NCI-H2196 (cell line): ENCODE results near the gene ESRRB.
A peak's percentile ranks its signal among the peaks of the same experiment; 100 is the strongest.

Experiments used
- DNase-seq: peaks from one replicate; lab custom pipeline; 2025; ENCODE audit not compliant: unreplicated experiment; lab: John Stamatoyannopoulos, UW

Gene ESRRB

GRCh38 chr14:76439237-76439775 is 63.4 kb downstream of the ESRRB start:
- DNase-seq: no peak

DNA sequence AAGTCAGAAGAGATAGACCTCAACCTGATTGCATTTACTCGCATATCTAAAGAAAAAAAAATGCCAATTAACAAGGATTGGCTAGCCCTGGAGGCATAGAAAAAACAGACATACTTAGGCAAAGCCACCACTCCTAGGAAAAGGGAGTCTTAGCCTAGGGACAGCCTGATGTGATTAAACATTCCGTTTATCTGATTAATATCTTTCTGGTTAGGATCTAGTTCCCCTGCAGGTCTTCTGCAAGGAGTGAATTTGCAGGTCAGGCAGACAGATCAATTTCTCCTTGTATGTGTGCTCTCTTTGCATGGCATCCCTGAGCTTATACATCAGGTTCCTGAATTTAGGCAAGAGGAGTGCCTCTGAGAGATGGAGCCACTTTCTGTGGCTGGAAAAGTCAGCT is 70.5 kb downstream of the ESRRB start:
- DNase-seq: no peak

DNA sequence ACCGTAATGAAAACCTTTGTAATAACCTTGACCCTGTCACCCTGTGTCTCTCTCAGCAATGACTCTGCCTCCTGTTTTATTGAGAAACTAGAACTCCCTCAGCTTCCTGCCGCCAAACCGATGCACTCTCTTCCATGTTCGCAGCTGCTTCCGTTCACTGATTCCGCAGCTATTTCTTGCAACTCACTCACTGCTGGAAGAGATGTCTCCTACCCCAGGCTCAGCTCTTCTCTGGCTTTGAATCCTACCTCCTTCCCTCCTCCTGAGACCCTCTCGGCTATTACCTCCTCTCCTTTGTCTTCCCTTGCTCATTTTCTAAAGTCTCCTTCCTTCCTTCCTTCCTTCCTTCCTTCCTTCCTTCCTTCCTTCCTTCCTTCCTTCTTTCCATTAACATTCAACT is 71.0 kb downstream of the ESRRB start:
- no peak for DNase-seq

DNA sequence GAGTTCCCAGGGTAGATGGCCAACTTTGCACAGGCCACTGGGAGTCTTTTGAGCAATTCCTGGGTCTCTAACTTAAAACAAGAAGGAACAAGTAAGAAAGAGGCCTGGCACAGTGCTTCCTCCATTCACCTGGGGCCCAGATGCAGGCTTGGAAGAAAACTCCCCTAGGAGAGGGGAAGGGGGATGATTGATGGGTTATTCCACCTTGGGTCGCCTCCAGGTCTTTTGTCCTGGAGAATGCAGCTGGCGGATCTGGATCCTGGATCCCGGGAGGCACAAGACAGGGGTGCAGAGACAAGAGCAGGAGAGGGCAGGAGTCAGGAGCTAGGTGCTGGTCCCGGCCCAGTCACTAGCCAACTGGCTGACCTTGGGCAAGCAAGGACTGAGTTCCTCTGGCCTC is 74.5 kb downstream of the ESRRB start:
- DNase-seq: no peak

- peak; percentile 23 for DNase-seq
These were observed 80.3 kb downstream of the ESRRB start for GRCh38 chr14:76456200-76456599.

GRCh38 chr14:76456891-76457586 is 81.1 kb downstream of the ESRRB start:
- no peak for DNase-seq

- no peak for DNase-seq
These were observed 81.9 kb downstream of the ESRRB start for GRCh38 chr14:76457841-76458240.

GRCh38 chr14:76461886-76462285 is 85.9 kb downstream of the ESRRB start:
- no peak for DNase-seq

DNA sequence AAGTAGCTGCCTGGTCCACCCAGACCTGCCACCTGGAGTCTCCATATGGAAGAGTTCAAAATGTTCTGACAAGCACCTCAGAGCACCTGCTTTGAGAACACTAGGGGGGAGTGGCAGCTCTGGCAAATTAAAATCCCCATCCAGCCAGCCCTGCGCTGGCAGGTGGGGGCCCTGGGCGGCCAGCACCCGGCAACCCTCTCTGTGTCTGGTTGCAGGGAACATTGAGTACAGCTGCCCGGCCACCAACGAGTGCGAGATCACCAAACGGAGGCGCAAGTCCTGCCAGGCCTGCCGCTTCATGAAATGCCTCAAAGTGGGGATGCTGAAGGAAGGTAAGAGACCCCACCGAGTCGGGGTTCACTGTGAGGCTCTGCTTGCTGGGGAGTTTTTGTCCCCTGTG is 86.4 kb downstream of the ESRRB start:
- DNase-seq: no peak

- no peak for DNase-seq
These were observed 87.2 kb downstream of the ESRRB start for GRCh38 chr14:76463105-76463504.

GRCh38 chr14:76464856-76465255 is 88.9 kb downstream of the ESRRB start:
- DNase-seq: no peak

- DNase-seq: no peak
These were observed 89.7 kb downstream of the ESRRB start for GRCh38 chr14:76465664-76466063.

DNA sequence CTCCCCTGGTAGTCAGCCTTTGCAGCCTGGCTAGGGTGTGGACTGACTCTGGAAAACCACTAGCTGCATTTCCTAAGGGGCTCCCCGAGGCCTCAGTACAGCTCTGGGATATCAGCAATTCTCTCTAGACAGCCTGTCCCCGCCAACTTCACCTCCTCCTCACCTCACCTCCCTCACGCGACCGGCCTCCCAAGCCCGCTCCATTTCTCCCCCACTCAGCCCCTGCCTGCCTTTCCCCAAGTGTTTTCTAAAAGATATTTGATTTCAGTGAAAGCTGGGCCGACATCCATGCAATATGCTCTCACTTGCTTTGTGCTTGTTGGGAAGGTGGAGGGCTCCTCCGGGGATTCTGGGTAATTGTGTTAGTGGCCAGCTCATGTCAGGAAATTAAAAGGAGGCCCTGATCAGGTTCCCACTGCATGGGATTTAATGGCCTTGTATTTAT is 91.8 kb downstream of the ESRRB start:
- no peak for DNase-seq

DNA sequence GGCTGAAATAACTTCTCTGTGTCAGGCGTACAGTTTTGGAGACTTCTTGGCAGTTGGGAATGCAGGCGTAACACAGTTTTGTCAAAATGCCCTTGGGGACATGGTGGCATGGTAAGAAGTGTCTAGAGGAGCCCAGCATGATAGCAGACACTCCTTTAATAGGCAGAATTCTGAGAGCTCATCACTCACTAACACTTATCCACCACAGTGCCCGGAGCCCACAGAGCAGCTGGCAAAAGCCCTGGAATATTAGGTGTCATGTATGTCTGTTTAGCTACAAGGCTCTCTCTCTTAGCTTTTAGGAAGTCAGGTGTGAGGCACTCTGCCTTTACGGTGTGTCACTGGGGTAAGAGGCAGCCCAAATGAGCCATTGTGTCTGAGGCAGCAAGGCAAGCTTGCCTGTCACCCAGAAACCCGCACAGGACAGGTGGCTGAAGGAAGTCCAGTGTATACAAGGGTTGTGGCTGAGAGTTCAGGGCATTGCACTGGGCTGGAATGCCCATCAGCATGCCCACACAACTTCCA is 96.3 kb downstream of the ESRRB start:
- no peak for DNase-seq

DNA sequence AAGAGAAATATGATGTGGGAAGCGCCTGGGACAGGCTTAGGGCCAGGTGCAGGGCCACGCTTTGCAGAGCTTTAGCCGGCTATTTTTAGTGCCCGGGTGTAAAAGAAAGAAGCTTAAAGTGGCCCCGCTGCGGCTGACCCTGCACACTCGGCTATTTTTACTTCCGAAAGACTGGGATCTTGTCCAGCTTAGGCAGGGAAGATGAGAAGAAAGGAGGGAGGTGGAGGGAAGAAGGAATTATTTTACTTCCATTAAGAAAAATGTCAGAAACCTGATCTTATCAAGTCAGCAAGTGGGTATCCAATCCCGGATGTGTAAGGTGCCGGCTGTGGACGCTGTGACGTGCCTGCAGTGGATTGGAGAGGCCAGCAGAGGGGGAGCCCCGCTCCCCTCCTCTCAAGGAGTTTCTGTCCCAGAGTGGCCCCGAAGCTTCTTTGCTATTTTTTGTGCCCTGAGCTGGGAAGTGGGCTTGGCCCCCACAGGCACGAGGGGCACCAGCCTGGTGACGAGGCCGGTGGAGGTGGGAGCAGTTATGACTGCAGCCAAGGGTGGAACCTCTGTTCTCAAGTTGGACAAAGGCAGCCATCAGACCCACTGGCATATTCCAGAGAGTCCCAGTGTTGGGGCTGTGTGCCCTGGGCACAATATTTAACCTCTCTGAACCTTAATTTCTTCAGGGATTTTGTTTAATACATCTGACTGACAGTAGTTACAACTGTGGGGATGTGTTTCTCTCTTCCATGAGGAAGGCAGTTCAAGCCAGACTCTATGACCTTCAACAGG is 97.7 kb downstream of the ESRRB start:
- DNase-seq: no peak

DNA sequence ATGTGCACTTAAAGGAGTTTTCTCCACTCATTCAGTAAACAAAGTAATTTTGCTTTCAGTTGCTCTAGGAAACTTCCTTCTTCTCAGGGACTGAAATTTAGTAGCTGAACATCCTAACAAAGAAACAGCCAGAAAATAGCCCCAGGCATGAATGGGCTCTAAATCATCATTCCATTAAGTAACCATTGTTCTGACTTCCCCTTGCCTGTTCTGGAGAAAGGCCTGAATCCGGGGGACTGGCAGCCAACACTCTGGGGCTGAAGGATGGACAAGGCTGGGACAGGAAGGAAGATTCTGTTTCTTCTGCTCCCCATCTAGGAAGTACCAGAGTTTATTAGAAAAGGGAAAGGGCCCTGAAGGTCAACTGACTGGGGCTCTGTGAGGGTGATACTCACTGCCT is 104.5 kb downstream of the ESRRB start:
- DNase-seq: no peak

GRCh38 chr14:76484355-76484754 is 108.4 kb downstream of the ESRRB start:
- DNase-seq: no peak

GRCh38 chr14:76486251-76486743 is 110.4 kb downstream of the ESRRB start:
- DNase-seq: peak; percentile 43

DNA sequence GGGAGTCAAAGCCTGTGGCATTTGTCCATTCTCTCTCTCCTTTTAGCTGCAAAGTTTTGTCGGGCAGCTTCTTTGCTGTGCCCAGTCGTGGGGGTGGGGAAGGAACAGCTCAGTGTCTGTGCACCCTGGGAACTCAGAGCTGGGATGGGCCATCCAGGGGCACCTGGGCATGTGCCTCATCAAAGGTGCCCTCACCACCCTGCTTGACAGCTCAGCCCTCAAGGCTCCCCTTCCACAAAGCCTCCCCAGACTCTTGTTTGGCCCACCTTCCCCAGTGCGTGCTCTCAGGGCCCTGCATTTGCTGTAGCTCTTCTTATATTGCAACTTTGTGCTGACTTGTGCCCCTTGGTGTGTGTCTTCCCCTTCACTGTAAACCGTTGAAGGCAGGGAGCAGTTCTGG is 112.6 kb downstream of the ESRRB start:
- no peak for DNase-seq

DNA sequence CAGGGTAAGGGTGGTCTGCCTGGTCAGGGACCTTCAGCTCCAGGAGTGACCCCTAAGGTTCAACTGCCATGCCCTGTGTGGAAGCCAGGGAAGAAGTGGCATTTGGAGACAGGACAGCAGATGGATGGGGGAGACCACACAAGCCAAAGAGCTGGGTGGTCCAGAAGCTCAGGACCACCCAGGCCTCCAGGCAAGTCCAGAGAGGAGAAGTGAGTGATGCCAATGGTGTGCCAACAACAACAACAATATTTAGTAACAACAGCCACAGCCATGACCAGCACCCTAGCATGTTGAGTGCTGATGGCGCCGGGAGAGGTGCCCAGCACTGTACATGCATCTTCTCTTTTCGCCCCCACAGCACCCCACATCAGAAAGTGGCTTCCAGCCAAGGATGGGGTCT is 113.7 kb downstream of the ESRRB start:
- DNase-seq: no peak

DNA sequence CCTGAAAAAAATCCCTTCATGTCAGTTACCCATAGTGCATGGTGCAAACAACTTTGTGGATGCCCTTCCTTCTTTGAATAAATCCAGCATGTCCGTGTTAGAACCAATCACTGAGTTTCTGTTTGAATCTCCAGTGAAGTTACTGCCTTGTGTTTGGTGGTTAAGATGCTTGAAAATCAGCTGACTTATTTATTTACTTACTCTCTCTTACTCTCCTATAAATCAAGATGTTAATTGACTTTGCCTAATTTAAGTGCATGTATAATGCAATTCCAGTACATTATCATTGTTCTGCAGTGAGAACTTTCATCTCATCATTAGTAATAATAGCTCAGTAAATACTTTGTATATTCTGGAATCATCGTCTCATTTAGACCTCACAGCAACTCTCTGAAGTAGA is 114.2 kb downstream of the ESRRB start:
- DNase-seq: no peak

GRCh38 chr14:76490735-76491134 is 114.8 kb downstream of the ESRRB start:
- DNase-seq: no peak
